GM19463 (cell line): ENCODE measurements around the gene TKTL1.
"Not testable (repeated sequence)": the region's sequence is repeated elsewhere in the genome, so short reads cannot be mapped to it uniquely, and the experiment has no call there.

Source experiments
- ATAC-seq: cut with Tn5 transposase; IDR thresholded peaks from one replicate; pipeline ENCODE4 v1.9.1; 2021; ENCODE audit warnings: mild to moderate bottlenecking, moderate library complexity; ENCODE audit not compliant: unreplicated experiment

Gene TKTL1

DNA sequence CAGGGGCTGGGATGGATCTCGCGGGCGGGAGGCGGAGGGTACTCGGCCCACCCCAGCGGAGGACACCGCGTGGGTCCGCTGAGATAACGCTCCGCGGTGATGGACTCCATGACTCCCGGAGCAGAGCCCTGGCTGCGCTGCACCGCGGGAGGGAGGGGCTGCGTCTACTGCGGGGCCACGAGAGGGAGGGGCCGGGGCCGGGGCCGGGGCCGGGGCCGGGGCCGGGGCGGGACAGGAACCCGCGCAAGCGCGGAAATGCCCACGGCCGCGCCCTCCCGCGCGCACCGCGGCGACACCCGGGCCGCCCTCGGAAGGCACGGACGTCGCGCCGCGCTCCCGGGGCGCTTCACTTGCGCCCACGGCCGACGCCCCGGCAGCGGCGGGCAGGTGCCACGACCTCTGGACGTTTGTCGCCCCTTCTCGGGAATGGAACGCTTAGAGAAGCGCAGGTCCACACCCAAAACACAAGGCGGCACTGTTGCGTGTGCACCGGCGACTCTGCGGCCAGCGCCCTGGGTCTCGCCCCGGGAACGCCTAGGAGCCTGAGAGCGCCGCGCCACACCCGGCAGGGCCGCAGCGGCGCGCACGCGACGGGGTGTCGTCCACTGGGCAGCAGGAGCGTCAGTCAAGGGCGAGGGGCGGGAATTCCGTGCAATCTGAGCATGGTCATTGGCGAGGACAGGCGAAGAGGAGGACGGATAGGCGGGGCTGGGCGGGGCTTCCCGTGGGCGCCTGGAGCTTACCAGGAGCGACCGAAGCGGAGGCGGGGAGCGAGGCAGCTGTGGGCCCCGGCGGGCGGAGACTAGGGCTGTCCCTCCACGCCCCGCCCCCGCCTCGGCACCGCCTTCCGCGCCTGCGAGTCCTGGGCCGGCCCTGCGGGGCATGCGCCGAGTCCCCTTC lies 46.1 kb downstream of the TKTL1 start:
- ATAC-seq: peak; percentile 68

DNA sequence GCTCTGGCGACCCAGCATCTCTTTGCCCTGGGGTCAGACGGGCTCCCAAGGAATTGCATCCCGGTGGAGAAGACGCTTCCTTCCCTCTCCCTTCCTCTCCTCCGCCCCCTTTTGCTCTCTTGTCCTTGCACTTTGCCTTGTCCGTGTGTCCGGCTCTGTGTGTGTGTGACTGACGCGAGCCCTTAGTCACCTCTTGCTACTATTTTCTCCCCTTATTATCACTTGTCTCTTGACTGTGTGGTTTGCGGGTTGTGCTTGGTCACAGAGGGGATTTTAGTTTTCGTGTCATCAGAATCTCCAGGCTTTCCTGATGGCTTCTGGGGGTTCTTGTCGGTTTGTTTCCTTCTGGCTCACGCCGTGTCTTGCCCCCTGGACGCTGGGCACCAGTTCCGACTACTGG lies 47.5 kb downstream of the TKTL1 start:
- not testable (repeated sequence) for ATAC-seq

DNA sequence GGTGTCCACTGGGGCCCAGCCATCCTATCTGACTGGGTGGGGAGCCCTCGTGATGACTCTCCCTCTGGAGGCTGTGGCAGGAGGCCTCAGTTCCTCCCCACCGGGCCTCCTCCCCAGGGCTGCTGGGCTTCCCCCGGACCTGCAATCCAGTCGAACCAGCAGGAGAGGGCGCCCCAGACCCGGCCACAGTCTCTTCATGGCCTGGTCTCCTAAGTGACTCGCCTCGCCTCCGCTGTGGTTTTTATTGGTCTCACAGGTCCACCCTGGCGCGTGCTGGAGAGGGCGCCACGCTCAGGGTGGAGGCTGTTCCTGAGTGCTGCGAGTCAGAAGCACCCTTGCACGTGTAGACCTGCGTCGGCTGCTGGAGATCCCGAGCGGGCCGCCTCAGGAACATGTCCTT lies 48.0 kb downstream of the TKTL1 start:
- ATAC-seq: peak; percentile 29

DNA sequence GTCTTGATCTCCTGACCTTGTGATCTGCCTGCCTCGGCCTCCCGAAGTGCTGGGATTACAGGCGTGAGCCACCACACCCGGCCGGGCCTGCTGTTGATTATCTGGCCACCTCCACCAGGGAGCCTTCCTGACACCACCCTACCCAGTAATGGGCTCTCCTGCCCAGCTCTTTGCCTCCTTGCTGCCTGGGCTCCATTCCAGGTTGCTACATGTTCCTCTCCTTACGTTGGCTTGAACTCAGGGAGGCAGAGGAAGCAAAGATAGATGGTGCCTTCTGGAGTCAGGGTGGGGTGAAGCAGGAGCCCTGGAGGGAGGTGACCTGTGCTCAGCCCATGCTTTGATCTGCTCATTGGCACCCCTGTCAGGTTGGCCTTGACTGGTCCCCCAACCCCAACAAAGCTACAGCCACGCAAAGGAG lies 52.5 kb downstream of the TKTL1 start:
- no peak for ATAC-seq

DNA sequence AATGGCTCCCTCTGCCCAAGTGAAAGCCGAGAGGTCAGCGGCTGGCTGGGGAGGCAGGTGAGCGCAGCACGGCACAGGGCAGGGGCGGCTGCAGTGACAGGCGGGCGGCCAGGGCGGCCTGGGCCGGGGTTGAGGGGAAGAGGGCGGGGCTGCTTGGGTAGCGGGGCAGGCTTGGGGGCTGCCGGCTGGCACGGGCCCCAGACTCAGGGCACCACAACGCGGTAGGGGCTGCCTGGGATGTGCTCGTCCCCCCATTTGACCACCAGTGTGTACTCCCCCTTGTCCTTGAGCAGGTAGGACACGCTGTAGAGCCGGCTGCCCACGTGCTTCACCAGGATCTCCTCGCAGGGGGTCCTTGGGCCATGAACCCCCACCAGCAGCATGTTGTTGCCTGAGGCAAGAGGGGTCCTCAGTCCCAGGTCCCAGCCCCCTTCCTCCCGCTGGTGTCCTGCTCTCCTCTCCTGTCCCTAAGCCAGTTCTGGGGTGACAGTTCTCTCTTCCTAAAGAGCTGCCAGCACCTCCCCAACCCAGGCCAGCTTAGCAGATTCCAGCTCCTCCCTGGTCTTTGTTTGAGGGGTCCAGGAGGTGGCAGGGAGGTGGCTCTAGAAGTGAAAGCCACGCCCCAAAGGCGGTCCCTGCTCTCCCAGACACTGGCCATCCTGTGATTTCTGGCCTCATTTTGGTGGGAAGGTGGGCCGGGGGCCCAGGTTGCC lies 53.2 kb downstream of the TKTL1 start:
- no peak for ATAC-seq

DNA sequence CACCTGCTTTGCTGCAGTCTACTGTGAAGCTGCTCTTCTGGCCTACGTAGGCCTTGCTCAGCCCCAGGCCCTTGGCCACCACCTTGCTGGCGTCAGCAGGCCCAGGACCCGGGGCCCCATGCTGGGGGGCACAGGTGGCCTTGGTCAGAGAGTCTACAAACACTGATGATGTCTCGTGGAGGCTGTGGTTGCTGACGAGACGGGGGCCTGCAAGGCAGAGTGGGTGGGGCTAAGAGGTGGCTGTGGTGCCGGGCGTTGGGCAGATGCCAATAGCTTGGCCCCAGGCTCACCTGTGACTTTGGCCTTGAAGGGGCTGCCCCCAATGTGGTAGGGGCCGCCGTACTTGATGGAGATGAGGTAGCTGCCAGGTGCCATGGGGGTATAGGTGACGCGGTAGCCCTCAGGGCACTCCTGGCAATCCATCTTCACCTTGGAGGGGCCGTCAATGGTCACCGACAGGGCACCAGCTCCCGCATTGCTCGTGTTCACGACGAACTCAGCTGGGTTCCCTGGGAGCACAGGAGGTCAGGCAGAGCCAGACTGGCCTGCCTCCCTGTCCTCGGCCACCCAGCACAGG lies 53.9 kb downstream of the TKTL1 start:
- no peak for ATAC-seq

DNA sequence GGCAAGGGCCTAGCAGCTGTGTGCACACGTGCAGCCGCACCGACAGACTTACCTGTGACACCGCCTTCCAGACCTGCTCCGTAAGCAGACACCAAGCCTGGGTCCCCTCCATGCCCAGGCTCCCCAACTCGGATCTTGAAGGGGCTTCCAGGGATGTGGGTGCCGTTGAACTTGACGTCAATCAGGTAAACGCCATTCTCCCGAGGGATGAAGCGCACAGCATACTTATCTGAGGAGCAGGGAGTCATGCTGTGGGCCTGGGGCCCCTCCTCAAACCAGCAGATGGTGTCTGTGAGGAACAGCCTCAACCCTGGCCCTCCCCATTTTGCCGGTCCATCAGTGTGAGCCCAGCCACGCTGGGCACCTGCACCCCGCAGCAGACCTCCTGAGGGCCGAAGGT lies 54.4 kb downstream of the TKTL1 start:
- no peak for ATAC-seq

- ATAC-seq: no peak
These were observed 55.0 kb downstream of the TKTL1 start for GRCh38 chrX:154350429-154351182.

- ATAC-seq: no peak
These were observed 55.8 kb downstream of the TKTL1 start for GRCh38 chrX:154351183-154352011.

DNA sequence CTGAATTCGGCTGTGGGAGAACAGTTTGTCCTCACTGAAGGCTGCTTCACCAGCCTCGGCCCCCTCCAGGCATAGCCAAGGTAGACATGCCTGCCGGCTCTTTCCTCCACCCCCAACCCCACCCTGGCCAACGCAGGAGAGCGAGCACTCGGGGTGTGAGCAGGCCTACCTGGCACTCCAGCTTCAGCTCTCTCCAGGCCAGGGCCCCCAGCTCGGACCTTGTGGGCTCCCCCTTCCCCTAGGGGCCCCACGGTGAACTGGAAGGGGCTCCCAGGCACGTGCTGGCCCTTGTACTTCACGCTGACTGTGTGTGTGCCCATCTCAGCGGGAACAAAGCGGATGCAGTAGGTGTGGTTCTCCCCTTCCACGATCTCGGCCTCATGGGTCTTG lies 56.4 kb downstream of the TKTL1 start:
- ATAC-seq: no peak

GRCh38 chrX:154352466-154352865 lies 56.9 kb downstream of the TKTL1 start:
- ATAC-seq: no peak

GRCh38 chrX:154353172-154353843 lies 57.7 kb downstream of the TKTL1 start:
- no peak for ATAC-seq

GRCh38 chrX:154354013-154354412 lies 58.4 kb downstream of the TKTL1 start:
- ATAC-seq: no peak

- ATAC-seq: no peak
These were observed 58.9 kb downstream of the TKTL1 start for GRCh38 chrX:154354516-154354915.

DNA sequence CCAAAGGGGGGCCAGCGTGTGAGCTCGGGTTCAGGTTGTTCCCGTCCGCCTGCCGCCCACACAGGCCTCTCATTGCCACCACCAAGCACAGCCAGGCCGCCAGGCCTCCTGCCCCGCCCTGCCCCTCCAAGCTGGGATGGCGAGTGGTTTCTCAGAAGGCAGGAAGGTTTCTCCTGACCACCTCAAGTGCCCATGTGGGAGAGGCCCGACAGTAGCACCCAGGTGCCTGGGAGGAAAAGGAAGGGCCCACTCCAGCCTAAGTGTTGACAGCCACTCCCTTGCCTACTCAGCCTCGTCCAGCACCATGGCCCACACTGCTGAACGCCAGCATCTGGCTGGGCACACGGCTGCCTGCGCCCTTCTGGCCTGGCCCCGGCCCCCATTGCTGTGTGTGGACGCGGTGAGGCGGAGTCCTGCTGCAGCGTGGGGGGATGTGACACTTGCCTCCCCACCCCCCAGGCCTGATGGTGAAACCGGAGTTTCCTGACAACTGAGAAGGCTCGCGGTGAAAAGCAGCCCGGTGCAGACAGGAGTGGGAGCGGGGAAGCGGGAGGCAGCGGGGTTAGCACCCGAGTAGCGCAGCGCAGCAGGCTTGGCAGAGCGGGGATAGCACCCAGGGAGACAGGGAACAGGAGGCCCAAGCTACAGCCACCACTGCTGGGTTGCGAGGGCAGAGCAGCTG lies 59.6 kb downstream of the TKTL1 start:
- no peak for ATAC-seq

- ATAC-seq: no peak
These were observed 60.2 kb downstream of the TKTL1 start for GRCh38 chrX:154355776-154356140.

DNA sequence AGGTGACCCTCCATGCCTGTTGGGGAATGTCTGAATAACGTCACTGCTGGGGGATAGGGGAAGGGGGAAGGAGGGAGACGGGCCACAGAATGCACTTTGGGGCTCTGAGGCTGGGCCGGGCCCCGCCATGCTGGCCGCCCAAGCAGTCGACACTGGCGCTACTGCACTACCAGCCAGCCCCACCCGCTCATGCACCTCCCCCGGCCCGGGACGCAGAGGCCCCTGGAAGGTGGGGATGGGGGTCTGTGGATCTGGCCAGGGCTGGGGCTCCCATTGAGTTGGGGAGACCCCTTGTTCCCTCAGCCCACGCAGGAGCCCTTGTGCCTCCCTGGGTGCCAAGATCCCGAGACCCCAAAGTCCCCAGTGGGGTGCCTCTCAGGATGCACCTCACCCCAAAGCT lies 61.0 kb downstream of the TKTL1 start:
- ATAC-seq: no peak

- ATAC-seq: no peak
These were observed 61.6 kb downstream of the TKTL1 start for GRCh38 chrX:154357205-154357604.

- no peak for ATAC-seq
These were observed 62.4 kb downstream of the TKTL1 start for GRCh38 chrX:154358011-154358410.
